Measurements from ENCODE around the gene TAF11L12.

DNA sequence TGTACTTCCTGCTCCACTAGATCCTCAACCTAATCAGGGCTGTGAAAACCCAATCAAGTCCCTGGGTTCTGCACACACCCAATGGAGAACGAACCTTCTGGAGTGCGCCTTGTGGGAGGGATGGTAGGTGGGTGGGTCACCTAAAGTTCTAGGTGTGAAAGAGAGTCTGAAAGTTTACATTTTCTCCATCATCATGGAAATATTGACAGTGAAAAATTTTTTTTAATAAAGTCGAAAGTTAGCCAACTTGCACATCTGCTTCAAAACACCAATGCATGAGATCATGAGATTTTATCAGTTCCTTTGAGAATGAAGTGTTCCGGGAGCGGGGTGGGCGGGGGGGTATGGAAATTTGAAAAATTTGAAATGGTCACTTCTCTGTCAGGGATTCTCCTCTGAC, 45.7 kb downstream of the TAF11L12 start:
- TF ChIP-seq, protein P1, sequence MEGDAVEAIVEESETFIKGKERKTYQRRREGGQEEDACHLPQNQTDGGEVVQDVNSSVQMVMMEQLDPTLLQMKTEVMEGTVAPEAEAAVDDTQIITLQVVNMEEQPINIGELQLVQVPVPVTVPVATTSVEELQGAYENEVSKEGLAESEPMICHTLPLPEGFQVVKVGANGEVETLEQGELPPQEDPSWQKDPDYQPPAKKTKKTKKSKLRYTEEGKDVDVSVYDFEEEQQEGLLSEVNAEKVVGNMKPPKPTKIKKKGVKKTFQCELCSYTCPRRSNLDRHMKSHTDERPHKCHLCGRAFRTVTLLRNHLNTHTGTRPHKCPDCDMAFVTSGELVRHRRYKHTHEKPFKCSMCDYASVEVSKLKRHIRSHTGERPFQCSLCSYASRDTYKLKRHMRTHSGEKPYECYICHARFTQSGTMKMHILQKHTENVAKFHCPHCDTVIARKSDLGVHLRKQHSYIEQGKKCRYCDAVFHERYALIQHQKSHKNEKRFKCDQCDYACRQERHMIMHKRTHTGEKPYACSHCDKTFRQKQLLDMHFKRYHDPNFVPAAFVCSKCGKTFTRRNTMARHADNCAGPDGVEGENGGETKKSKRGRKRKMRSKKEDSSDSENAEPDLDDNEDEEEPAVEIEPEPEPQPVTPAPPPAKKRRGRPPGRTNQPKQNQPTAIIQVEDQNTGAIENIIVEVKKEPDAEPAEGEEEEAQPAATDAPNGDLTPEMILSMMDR (IDR thresholded peaks at IDR 0.05): no peak
- no peak for TF ChIP-seq POLR2AphosphoS5 (IDR thresholded peaks at IDR 0.05)
- no peak for TF ChIP-seq POLR2A (IDR thresholded peaks at IDR 0.05)

Measured in prostate gland (tissue), 2 donors.